Psoas muscle (tissue), 8 donors: Measurements from ENCODE around the gene GRIN3B. TPM values are rescaled to one million over a fixed set of nuclear protein-coding genes. Genes with fewer than 3 reads are reported as not detected.

ENCODE experiments used
- ATAC-seq, 4 donors: fragments of 200-7000 bp; cut with Tn5 transposase; one replicate each; pipeline ENCODE4 v1.9.1; 2020; ENCODE audit warnings: moderate library complexity in 3 of 4, mild to moderate bottlenecking in 2 of 4
- DNase-seq, 2 donors: peaks; one replicate each; pipeline ENCODE4 v3.0.0-alpha.2; 2020
- H3K27ac ChIP-seq: fragments of 200-600 bp; one replicate; pipeline ENCODE4 v1.8.0; 2022
- H3K27me3 ChIP-seq, 3 donors: fragments of 200-600 bp in 1 of 3; one replicate each; pipeline versions ENCODE4 v1.6.1 to v1.8.0; 2013 to 2022; ENCODE audit warnings: low read length in 2 of 3, mild to moderate bottlenecking in 2 of 3, moderate library complexity in 1 of 3; ENCODE audit not compliant: insufficient read depth in 3 of 3
- H3K36me3 ChIP-seq, 2 donors: fragments of 200-600 bp in 1 of 2; one replicate each; pipeline versions ENCODE4 v1.6.1 to v1.8.0; 2013 to 2022; ENCODE audit warnings: low read depth in 1 of 2, mild to moderate bottlenecking in 1 of 2, moderate library complexity in 1 of 2; ENCODE audit not compliant: insufficient read depth in 1 of 2
- H3K4me1 ChIP-seq: fragments of 200-600 bp; one replicate; pipeline ENCODE4 v1.8.0; 2022
- H3K4me3 ChIP-seq: fragments of 200-600 bp; one replicate; pipeline ENCODE4 v1.8.0; 2022; ENCODE audit warnings: mild to moderate bottlenecking
- H3K9me3 ChIP-seq: fragments of 200-600 bp; one replicate; pipeline ENCODE4 v1.8.0; 2022
- CTCF ChIP-seq: fragments of 200-600 bp; IDR thresholded peaks from one replicate; pipeline ENCODE4 v1.8.0; 2022; ENCODE audit warnings: antibody characterized with exemption
- WGBS, 3 donors: extraction: QIAGEN DNeasy Blood & Tissue Kit; methylation state at CpG; one replicate each; pipeline versions ENCODE4 v1.1.6 to v1.1.7; 2013; 5-methylcytosine and 5-hydroxymethylcytosine counted together
- intact Hi-C, 2 donors: fragments of 100-400 bp; cut with DNase I; formaldehyde crosslinking; loops; one replicate each; pipeline versions ENCODE4 v1.11.0 to v1.14.2; 2022
- polyA plus RNA-seq, 3 donors: library from polyadenylated mRNA; stranded (reverse); fragments of 200-250 nt; gene quantifications; one replicate each; pipeline ENCODE4 v1.2.3, GENCODE V29; 2013
- total RNA-seq, 4 donors: library from RNA; stranded (reverse); fragmentation: NEBNext Ultra II Directional in 2 of 4; extraction: Animal tissue kit (Norgen Biotek cat#: 25700) in 2 of 4; gene quantifications; one replicate each; pipeline versions ENCODE4 v1.2.1 to v1.2.4, GENCODE V29; 2021 to 2023
- donor health status: healthy with polysubstance abuse.
- donor health status: DM: no; HTN: no; CAD: no; lungs with moderate emphysema.
- donor health status: Bipolar disorder and iron deficiency.
- donor health status: healthy.
- donor health status: DM: yes; HTN: yes; CAD: no.
- donor health status: DM: no; HTN: no; CAD: no.
- donor health status: DM: no; HTN: no; CAD: no.
- donor health status: DM: yes; HTN: yes; CAD: no.

Gene GRIN3B
- total and polyA plus RNA-seq, 7 donors: 0.01 to 0.16 TPM; not detected in 5

- Histone ChIP-seq H3K4me1 (no peaks in the 10 kb centered on the region), H3K9me3 (no peaks in the 10 kb centered on the region), H3K36me3 (peaks cover 3 to 41% of the 10 kb centered on the region in 2 donors), H3K27ac (no peak overlapping the region), H3K4me3 (no peak overlapping the region), H3K27me3 (peaks cover 0 to 22% (median 2%) of the 10 kb centered on the region in 3 donors)
- intact Hi-C loops: no loop called here
- TF ChIP-seq CTCF: no peak
- 91 to 95% (median 95%) methylated on average over 13 of the region's 13 CpGs for WGBS, 3 donors
- ATAC-seq (no peak), DNase-seq (no peak)
Observed at GRCh38 chr19:992670-993055, 7.6 kb upstream of the GRIN3B start.

GRCh38 chr19:993361-993830, 6.8 kb upstream of the GRIN3B start:
- ATAC-seq: no peak
- DNase-seq: peak in 1 of 2 donors; percentile 55
- Histone ChIP-seq H3K27me3 (peaks cover 0 to 29% (median 3%) of the 10 kb centered on the region in 3 donors), H3K9me3 (no peaks in the 10 kb centered on the region), H3K4me1 (no peaks in the 10 kb centered on the region), H3K4me3 (no peak overlapping the region), H3K27ac (no peak overlapping the region), H3K36me3 (peaks cover 3 to 37% of the 10 kb centered on the region in 2 donors)
- WGBS, 3 donors: 77 to 81% (median 80%) methylated on average over 16 to 17 of the region's 17 CpGs
- intact Hi-C loops: no loop called here
- no peak for TF ChIP-seq CTCF

- no peak for TF ChIP-seq CTCF
- Histone ChIP-seq H3K4me1 (no peaks in the 10 kb centered on the region), H3K27me3 (peaks cover 0 to 33% (median 5%) of the 10 kb centered on the region in 3 donors), H3K36me3 (peaks cover 3 to 33% of the 10 kb centered on the region in 2 donors), H3K4me3 (no peak overlapping the region), H3K27ac (no peak overlapping the region), H3K9me3 (no peaks in the 10 kb centered on the region)
- DNase-seq: no peak
- no peak for ATAC-seq
- intact Hi-C loops: no loop called here
- WGBS, 3 donors: 85 to 91% (median 89%) methylated on average over 35 to 43 of the region's 43 CpGs
Observed at GRCh38 chr19:993831-994393, 6.3 kb upstream of the GRIN3B start.

- no peak overlapping the region for H3K27ac ChIP-seq
- DNase-seq: no peak
- 89 to 94% (median 93%) methylated on average over 17 to 18 of the region's 18 CpGs for WGBS, 3 donors
- no peak for ATAC-seq
- H3K27me3 ChIP-seq: peaks cover 0 to 39% (median 11%) of the 10 kb centered on the region in 3 donors
- H3K9me3 ChIP-seq: no peaks in the 10 kb centered on the region
- peaks cover 3 to 29% of the 10 kb centered on the region in 2 donors for H3K36me3 ChIP-seq
- no peaks in the 10 kb centered on the region for H3K4me1 ChIP-seq
- no peak overlapping the region for H3K4me3 ChIP-seq
- no peak for TF ChIP-seq CTCF
- intact Hi-C loops: no loop called here
Observed at GRCh38 chr19:994516-994915, 5.7 kb upstream of the GRIN3B start.
